ENCODE measurements around the gene UBE2I.
A peak's percentile ranks its signal among the peaks of the same experiment; 100 is the strongest.

Gene UBE2I

DNA sequence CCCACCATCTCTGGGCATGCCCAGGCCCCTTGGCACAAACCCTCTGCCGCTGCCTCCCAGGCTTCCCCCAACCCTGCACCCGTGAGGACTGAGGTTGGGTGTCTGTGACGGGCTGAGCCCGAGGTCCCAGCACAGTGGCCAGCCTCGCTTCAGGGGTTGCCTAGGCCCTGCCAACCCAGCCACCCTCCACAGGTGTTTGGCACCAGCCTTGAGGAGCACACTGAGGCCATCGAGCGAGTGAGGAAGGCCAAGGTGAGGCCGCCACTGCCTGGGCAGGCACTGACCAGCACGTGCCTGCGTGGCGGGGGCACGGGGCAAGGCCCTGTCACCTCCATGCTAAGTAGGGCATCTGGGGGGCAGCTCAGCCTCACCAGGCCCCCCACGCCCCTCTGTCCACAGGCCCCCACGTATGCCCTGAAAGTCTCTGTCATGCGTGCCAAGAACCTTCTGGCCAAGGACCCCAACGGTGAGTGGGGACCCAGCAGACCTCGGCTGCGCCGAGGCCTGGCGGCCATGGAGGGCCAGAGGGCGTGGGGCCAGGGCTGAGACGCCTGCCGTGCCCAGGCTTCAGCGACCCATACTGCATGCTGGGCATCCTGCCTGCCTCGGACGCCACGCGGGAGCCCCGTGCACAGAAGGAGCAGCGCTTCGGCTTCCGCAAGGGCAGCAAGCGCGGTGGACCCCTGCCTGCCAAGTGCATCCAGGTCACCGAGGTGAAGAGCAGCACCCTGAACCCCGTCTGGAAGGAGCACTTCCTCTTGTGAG, 31.5 kb downstream of the UBE2I start:
- ChIA-PET CTCF (no interaction called here), POLR2A (no interaction called here)
- Histone ChIP-seq H3K36me3 (ENCODE audit: control insufficient read depth in 2 of 2, insufficient read depth in 1 of 2, low read length in 2 of 2) (no peaks in the 10 kb centered on the region), H3K4me1 (ENCODE audit: control insufficient read depth, insufficient read depth, low read length) (peaks cover 4% of the 10 kb centered on the region; the same call in 1 of the 2 replicates), H3K9me3 (ENCODE audit: control insufficient read depth, insufficient read depth, low read depth, low read length) (no peaks in the 10 kb centered on the region), H3K4me3 (ENCODE audit: low read depth, low read length) (no peak overlapping the region), H3K27ac (ENCODE audit: extremely low read depth, low read depth, low read length) (no peak overlapping the region)
- TF ChIP-seq ZNF785 (tag by site-specific recombination; IDR thresholded peaks at IDR 0.05) (no peak), ZNF677 (tag by site-specific recombination; IDR thresholded peaks at IDR 0.05) (no peak), REST (tag by site-specific recombination; IDR thresholded peaks at IDR 0.05) (no peak), ZNF121 (tag by site-specific recombination; IDR thresholded peaks at IDR 0.05) (no peak), ZNF600 (tag by site-specific recombination; IDR thresholded peaks at IDR 0.05) (0 out of 2 replicates have a peak, but pooled peaks have one; percentile 21), SCRT2 (tag by site-specific recombination; IDR thresholded peaks at IDR 0.05) (peak; percentile 71), OSR2 (tag by site-specific recombination; IDR thresholded peaks at IDR 0.05) (no peak), ZNF530 (tag by site-specific recombination; IDR thresholded peaks at IDR 0.05; ENCODE audit: low read depth) (no peak)
- TF ChIP-seq, protein P1, sequence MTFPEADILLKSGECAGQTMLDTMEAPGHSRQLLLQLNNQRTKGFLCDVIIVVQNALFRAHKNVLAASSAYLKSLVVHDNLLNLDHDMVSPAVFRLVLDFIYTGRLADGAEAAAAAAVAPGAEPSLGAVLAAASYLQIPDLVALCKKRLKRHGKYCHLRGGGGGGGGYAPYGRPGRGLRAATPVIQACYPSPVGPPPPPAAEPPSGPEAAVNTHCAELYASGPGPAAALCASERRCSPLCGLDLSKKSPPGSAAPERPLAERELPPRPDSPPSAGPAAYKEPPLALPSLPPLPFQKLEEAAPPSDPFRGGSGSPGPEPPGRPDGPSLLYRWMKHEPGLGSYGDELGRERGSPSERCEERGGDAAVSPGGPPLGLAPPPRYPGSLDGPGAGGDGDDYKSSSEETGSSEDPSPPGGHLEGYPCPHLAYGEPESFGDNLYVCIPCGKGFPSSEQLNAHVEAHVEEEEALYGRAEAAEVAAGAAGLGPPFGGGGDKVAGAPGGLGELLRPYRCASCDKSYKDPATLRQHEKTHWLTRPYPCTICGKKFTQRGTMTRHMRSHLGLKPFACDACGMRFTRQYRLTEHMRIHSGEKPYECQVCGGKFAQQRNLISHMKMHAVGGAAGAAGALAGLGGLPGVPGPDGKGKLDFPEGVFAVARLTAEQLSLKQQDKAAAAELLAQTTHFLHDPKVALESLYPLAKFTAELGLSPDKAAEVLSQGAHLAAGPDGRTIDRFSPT (tag by site-specific recombination; IDR thresholded peaks at IDR 0.05), result peak; percentile 77; the same call in 1 of the 2 replicates

GRCh38 chr16:1341495-1342420, 32.3 kb downstream of the UBE2I start:
- no peak overlapping the region for H3K4me3 ChIP-seq (ENCODE audit: low read depth, low read length)
- TF ChIP-seq, protein P1 (tag by site-specific recombination; IDR thresholded peaks at IDR 0.05), result peak; percentile 9; the same call in 1 of the 2 replicates
- no peak for TF ChIP-seq OSR2 (tag by site-specific recombination; IDR thresholded peaks at IDR 0.05)
- TF ChIP-seq, protein P2, sequence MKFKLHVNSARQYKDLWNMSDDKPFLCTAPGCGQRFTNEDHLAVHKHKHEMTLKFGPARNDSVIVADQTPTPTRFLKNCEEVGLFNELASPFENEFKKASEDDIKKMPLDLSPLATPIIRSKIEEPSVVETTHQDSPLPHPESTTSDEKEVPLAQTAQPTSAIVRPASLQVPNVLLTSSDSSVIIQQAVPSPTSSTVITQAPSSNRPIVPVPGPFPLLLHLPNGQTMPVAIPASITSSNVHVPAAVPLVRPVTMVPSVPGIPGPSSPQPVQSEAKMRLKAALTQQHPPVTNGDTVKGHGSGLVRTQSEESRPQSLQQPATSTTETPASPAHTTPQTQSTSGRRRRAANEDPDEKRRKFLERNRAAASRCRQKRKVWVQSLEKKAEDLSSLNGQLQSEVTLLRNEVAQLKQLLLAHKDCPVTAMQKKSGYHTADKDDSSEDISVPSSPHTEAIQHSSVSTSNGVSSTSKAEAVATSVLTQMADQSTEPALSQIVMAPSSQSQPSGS (tag by site-specific recombination; IDR thresholded peaks at IDR 0.05; ENCODE audit: low read depth), result no peak
- peaks cover 4% of the 10 kb centered on the region; the same call in 1 of the 2 replicates for H3K4me1 ChIP-seq (ENCODE audit: control insufficient read depth, insufficient read depth, low read length)
- H3K27ac ChIP-seq (ENCODE audit: extremely low read depth, low read depth, low read length), result no peak overlapping the region
- ChIA-PET POLR2A (interaction anchor here (0.7 to 1.8 kb wide), 5 partner anchors 8 to 336 kb away, joined by 3 to 10 read pairs (median 4); partner anchors contain the start of genes BAIAP3, CRAMP1, IFT140 and UBE2I), CTCF (no interaction called here)
- no peaks in the 10 kb centered on the region for H3K36me3 ChIP-seq (ENCODE audit: control insufficient read depth in 2 of 2, insufficient read depth in 1 of 2, low read length in 2 of 2)
- H3K9me3 ChIP-seq (ENCODE audit: control insufficient read depth, insufficient read depth, low read depth, low read length), result no peaks in the 10 kb centered on the region

Measured in HEK293 (cell line).